H1 (cell line): ENCODE measurements around the gene TAS2R5. TPM values are rescaled to one million over a fixed set of nuclear protein-coding genes. Genes with fewer than 3 reads are reported as not detected.

Source experiments
- BCL11A ChIP-seq, 2 experiments: IDR thresholded peaks; one replicate each; pipeline ENCODE4 v1.6.1; 2011; ENCODE audit warnings: low read depth in 2 of 2, low read length in 2 of 2, mild to moderate bottlenecking in 2 of 2
- EZH2 ChIP-seq: fragments of 200-600 bp; sonication (generic); IDR thresholded peaks from 2 replicates; pipeline ENCODE4 v1.7.1; 2012; ENCODE audit warnings: low read depth, mild to moderate bottlenecking, moderate library complexity, low read length, inconsistent platforms; ENCODE audit not compliant: severe bottlenecking
- RXRA ChIP-seq: IDR thresholded peaks from 2 replicates; pipeline ENCODE4 v1.6.1; 2011; ENCODE audit warnings: low read depth, mild to moderate bottlenecking, low read length, moderate library complexity; ENCODE audit not compliant: insufficient read depth
- SUZ12 ChIP-seq: fragments of 200-600 bp; sonication (generic); IDR thresholded peaks from 2 replicates; pipeline ENCODE4 v1.6.1; 2012; ENCODE audit warnings: mild to moderate bottlenecking, inconsistent platforms, low read length, moderate library complexity, mixed read lengths
- polyA plus RNA-seq, 7 experiments: library from polyadenylated mRNA; depleted of rRNA in 3 of 7; stranded (reverse) in 5 of 7; unstranded in 2 of 7; fragments of >200 nt in 5 of 7; fragments of 200-250 nt in 2 of 7; gene quantifications; 1 replicate in 5 of 7; 2 replicates in 1 of 7; 4 replicates in 1 of 7; pipeline versions ENCODE4 v1.2.1 to v1.2.3, GENCODE V29; 2011 to 2013; ENCODE audit warnings: missing spikeins in 2 of 7, mixed read lengths in 2 of 7
- total RNA-seq: library from RNA; stranded (reverse); fragmentation: NEBNext Ultra II Directional; extraction: Animal tissue kit (Norgen Biotek cat#: 25700); gene quantifications from 2 replicates; pipeline ENCODE4 v1.2.1, GENCODE V29; 2021
- TF ChIP-seq, protein P1 (sequence below): fragments of 300-600 bp; sonication (generic); IDR thresholded peaks from 2 replicates; pipeline ENCODE4 v1.7.1; 2012; ENCODE audit warnings: low read length, moderate library complexity, mild to moderate bottlenecking, inconsistent platforms; ENCODE audit not compliant: insufficient replicate concordance

TAS2R5 gene
- total and polyA plus RNA-seq, 2 of the 8 experiments (the other 6 are each of a cell fraction or from before 2014, with no cell fraction given), result 1.5 to 6.2 TPM

DNA sequence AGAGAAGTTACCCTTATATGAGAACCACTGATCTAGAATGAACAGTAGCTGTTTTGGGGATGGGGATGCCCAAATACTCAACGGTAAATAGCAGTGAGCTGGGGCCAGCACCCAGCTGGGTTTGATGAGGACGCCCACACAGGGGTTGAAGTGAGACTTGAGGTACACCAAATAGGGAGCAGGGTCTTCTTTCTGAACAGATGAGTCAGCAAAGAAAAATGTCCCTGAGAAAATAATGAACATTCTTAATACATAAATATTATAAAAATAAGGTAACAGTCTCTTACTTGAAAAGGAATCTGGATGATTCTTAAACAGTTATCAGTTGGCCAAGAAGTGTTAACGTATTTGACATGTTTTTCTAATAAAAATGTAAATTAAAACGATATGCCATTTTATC, 49.2 kb downstream of the TAS2R5 start (continued):
- TF ChIP-seq, protein P1, sequence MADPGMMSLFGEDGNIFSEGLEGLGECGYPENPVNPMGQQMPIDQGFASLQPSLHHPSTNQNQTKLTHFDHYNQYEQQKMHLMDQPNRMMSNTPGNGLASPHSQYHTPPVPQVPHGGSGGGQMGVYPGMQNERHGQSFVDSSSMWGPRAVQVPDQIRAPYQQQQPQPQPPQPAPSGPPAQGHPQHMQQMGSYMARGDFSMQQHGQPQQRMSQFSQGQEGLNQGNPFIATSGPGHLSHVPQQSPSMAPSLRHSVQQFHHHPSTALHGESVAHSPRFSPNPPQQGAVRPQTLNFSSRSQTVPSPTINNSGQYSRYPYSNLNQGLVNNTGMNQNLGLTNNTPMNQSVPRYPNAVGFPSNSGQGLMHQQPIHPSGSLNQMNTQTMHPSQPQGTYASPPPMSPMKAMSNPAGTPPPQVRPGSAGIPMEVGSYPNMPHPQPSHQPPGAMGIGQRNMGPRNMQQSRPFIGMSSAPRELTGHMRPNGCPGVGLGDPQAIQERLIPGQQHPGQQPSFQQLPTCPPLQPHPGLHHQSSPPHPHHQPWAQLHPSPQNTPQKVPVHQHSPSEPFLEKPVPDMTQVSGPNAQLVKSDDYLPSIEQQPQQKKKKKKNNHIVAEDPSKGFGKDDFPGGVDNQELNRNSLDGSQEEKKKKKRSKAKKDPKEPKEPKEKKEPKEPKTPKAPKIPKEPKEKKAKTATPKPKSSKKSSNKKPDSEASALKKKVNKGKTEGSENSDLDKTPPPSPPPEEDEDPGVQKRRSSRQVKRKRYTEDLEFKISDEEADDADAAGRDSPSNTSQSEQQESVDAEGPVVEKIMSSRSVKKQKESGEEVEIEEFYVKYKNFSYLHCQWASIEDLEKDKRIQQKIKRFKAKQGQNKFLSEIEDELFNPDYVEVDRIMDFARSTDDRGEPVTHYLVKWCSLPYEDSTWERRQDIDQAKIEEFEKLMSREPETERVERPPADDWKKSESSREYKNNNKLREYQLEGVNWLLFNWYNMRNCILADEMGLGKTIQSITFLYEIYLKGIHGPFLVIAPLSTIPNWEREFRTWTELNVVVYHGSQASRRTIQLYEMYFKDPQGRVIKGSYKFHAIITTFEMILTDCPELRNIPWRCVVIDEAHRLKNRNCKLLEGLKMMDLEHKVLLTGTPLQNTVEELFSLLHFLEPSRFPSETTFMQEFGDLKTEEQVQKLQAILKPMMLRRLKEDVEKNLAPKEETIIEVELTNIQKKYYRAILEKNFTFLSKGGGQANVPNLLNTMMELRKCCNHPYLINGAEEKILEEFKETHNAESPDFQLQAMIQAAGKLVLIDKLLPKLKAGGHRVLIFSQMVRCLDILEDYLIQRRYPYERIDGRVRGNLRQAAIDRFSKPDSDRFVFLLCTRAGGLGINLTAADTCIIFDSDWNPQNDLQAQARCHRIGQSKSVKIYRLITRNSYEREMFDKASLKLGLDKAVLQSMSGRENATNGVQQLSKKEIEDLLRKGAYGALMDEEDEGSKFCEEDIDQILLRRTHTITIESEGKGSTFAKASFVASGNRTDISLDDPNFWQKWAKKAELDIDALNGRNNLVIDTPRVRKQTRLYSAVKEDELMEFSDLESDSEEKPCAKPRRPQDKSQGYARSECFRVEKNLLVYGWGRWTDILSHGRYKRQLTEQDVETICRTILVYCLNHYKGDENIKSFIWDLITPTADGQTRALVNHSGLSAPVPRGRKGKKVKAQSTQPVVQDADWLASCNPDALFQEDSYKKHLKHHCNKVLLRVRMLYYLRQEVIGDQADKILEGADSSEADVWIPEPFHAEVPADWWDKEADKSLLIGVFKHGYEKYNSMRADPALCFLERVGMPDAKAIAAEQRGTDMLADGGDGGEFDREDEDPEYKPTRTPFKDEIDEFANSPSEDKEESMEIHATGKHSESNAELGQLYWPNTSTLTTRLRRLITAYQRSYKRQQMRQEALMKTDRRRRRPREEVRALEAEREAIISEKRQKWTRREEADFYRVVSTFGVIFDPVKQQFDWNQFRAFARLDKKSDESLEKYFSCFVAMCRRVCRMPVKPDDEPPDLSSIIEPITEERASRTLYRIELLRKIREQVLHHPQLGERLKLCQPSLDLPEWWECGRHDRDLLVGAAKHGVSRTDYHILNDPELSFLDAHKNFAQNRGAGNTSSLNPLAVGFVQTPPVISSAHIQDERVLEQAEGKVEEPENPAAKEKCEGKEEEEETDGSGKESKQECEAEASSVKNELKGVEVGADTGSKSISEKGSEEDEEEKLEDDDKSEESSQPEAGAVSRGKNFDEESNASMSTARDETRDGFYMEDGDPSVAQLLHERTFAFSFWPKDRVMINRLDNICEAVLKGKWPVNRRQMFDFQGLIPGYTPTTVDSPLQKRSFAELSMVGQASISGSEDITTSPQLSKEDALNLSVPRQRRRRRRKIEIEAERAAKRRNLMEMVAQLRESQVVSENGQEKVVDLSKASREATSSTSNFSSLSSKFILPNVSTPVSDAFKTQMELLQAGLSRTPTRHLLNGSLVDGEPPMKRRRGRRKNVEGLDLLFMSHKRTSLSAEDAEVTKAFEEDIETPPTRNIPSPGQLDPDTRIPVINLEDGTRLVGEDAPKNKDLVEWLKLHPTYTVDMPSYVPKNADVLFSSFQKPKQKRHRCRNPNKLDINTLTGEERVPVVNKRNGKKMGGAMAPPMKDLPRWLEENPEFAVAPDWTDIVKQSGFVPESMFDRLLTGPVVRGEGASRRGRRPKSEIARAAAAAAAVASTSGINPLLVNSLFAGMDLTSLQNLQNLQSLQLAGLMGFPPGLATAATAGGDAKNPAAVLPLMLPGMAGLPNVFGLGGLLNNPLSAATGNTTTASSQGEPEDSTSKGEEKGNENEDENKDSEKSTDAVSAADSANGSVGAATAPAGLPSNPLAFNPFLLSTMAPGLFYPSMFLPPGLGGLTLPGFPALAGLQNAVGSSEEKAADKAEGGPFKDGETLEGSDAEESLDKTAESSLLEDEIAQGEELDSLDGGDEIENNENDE, result no peak
- TF ChIP-seq SUZ12 (no peak), BCL11A (IDR thresholded peaks at IDR 0.05; ENCODE audit: low read depth in 2 of 2, low read length in 2 of 2) (no peak), RXRA (no peak), EZH2 (no peak)
